Endometrial microvascular endothelial cells (primary cell): ENCODE measurements around the gene FXR2. TPM values are rescaled to one million over a fixed set of nuclear protein-coding genes. Genes with fewer than 3 reads are reported as not detected.

Experiments
- in situ Hi-C: cut with HindIII; loops from 2 replicates; pipeline ENCODE4 v1.10.0; 2017; ENCODE audit warnings: low sequenced_read_pairs, low pct_unique_long_range_greater_than_20kb; ENCODE audit errors: inconsistent ontology term
- total RNA-seq: library from RNA; depleted of rRNA; stranded (reverse); fragments of >200 nt; gene quantifications from one replicate; pipeline ENCODE4 v1.2.3, GENCODE V29; 2015; ENCODE audit errors: inconsistent ontology term

Gene FXR2
- total RNA-seq, 1 donor from 2014 or later = 29.0 TPM

- in situ Hi-C loops = loop anchor here (25.0 kb wide), 1 partner anchor 96 kb away; no protein-coding TSS in a partner anchor
These were observed 56.0 kb downstream of the FXR2 start, which contains the start of gene TNFSF13 for GRCh38 chr17:7558544-7559319. Gene TNFSF13 (plus strand): TSS chr17:7558750. CDS start chr17:7559040, 290 bp downstream.

DNA sequence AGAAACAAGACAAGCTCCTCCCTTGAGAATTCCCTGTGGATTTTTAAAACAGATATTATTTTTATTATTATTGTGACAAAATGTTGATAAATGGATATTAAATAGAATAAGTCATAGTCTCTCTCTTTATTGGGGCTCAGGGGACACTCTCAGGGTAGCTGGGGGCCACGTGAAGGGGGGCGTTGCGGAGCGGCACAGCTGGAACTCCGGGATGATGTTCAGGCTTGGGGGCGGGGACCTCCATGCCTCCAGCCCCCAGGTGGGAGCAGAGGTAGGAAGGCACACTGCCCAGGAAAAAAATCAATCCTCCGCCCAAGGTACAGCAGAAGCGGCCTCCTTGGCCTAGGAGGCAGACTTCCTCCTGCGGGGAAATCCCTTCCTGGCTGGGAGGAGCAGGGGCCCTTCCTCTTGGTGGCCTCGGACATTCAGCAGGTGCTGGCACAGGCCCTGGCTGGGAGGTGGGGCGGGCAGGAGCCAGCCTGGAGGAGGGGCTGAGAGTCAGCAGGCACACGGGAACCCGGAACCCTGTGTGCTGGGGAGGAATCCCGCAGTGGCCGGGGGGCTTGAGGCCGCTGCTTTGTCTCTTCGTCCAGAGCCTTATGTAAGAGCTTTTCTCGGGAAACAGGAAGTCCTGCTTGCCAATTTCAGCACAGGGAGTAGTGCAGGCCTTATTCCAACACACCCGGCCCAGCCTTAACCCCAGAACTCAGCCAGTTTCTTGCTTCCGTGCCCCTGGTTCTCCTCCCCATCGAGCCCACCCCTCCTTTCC is 56.7 kb downstream of the FXR2 start:
- in situ Hi-C loops = loop anchor here (25.0 kb wide), 1 partner anchor 96 kb away; no protein-coding TSS in a partner anchor

GRCh38 chr17:7557147-7557764 is 57.4 kb downstream of the FXR2 start:
- in situ Hi-C loops = loop anchor here (25.0 kb wide), 1 partner anchor 95 kb away; no protein-coding TSS in a partner anchor

GRCh38 chr17:7556627-7557026 is 58.1 kb downstream of the FXR2 start:
- in situ Hi-C loops = loop anchor here (25.0 kb wide), 1 partner anchor 94 kb away; no protein-coding TSS in a partner anchor

DNA sequence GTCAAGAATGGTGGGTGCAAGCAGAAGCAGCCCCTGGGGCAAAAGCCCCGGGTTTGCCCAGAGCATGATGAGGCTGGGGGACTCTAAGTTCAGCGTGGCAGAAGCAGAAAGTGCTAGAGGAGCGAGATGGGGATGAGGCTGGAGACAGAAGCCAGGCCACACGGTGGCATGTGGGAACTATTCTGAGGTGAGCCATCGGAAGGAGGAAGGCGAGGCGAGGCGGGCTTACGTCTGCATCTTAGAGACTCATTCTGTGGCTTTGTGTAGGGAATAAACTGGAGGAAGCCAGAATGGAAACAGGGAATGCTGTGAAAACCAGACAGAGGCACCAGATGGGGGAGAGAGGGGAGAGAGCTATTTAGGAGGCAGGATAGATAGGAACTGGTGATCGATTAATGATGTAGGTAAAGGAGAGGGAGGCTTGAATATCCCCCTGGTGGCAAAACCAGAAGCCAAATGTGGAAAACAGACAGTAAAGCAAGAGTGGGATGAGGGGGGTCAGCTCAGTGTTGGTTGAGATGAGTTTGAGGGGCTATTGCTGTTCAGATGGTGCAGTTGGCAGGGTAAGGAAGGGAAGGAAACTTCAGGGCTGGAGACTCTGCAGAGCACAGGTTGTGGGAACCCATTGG is 59.3 kb downstream of the FXR2 start:
- in situ Hi-C loops = loop anchor here (25.0 kb wide), 1 partner anchor 93 kb away; no protein-coding TSS in a partner anchor

DNA sequence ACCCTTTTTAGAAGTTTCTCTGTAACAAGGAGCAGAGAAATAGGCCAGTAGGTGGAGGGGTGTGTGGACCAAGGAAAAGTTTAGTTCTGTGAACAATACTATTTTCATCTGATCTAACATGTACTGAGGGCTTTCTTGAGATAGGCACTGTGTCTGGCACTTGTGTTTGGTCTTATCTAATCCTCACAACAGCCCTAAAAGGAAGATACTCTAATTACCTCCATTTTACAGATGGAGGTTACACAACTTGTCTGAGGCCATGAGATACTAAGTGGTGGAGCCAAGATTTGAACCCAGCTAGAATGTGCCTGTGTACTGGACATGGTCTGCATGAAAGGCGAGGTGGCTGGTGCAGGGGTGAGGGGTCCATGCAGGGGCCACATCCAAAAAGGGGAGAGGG is 61.3 kb downstream of the FXR2 start:
- in situ Hi-C loops = loop anchor here (25.0 kb wide), 1 partner anchor 91 kb away; no protein-coding TSS in a partner anchor

- in situ Hi-C loops = loop anchor here (25.0 kb wide), 1 partner anchor 90 kb away; no protein-coding TSS in a partner anchor
These were observed 62.1 kb downstream of the FXR2 start for GRCh38 chr17:7552621-7553051.

DNA sequence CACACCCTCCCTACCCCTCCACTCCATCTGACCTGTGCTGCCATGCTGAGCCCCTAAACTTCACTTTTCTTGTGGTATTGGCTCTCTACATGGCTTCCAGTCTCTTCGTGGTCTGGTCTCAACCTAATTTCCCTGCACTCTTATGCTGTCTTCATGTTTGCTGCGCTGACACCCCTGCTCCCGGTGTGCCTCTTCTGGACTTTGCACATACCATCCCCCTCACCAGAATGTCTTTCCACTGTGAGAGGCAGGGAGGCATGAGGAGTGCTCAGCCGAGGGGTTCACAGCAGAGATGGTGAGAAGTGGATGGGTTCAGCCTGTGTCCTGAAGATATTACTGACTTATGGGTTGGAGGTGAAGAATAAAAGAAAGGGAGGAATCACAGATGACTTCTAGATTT is 63.3 kb downstream of the FXR2 start:
- in situ Hi-C loops = loop anchor here (25.0 kb wide), 1 partner anchor 89 kb away; no protein-coding TSS in a partner anchor

- in situ Hi-C loops = loop anchor here (25.0 kb wide), 1 partner anchor 88 kb away; no protein-coding TSS in a partner anchor
These were observed 64.4 kb downstream of the FXR2 start for GRCh38 chr17:7550344-7550743.

- in situ Hi-C loops = loop anchor here (25.0 kb wide), 1 partner anchor 87 kb away; no protein-coding TSS in a partner anchor
These were observed 65.2 kb downstream of the FXR2 start for GRCh38 chr17:7549401-7550055.

GRCh38 chr17:7548585-7549400 is 65.9 kb downstream of the FXR2 start, which contains the start of gene TNFSF12:
Gene TNFSF12 (plus strand): TSS chr17:7549058. CDS start chr17:7549154, 96 bp downstream.
- in situ Hi-C loops = no loop called here

DNA sequence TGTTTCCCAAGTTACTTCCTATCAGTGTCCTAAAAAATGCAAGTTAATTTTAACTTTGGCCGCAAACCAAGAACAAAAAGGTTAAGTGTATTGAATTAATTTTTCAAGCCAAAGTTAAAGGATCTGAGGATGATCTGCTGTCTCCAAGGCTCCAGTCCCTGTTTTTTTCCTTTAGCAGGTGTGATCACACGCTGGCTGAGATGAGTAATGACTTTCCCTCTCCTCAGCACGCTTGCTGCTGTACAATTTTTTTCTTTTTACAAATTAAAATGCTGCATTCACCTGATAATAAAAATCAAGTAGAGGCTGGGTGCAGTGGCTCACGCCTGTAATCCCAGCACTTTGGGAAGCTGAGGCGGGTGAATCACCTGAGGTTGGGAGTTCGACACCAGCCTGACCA is 69.8 kb downstream of the FXR2 start:
- in situ Hi-C loops = no loop called here

Other genes with a start within 250 kb of the FXR2 start
- gene TNK1, start 233.8 kb downstream of the FXR2 start, total RNA-seq = not detected
- gene PLSCR3, start 220.4 kb downstream of the FXR2 start, total RNA-seq = 55.8 TPM
- gene TMEM256, start 210.8 kb downstream of the FXR2 start, total RNA-seq = 109 TPM
- 3.4 TPM for gene NLGN2, start 207.1 kb downstream of the FXR2 start, total RNA-seq
- not detected for gene SPEM1, start 194.6 kb downstream of the FXR2 start, total RNA-seq
- not detected for gene SPEM2, start 189.3 kb downstream of the FXR2 start, total RNA-seq
- gene SPEM3, start 186.0 kb downstream of the FXR2 start, total RNA-seq = not detected
- gene TMEM102, start 179.5 kb downstream of the FXR2 start, total RNA-seq = 5.2 TPM
- gene FGF11, start 175.4 kb downstream of the FXR2 start, total RNA-seq = not detected
- 14.1 TPM for gene CHRNB1, start 169.8 kb downstream of the FXR2 start, total RNA-seq
- 23.1 TPM for gene ZBTB4, start 135.3 kb downstream of the FXR2 start, total RNA-seq
- not detected for gene SLC35G6, start 133.5 kb downstream of the FXR2 start, total RNA-seq
- 40.6 TPM for gene POLR2A, start 130.5 kb downstream of the FXR2 start, total RNA-seq
- 9.5 TPM for gene TNFSF12, start 65.8 kb downstream of the FXR2 start, total RNA-seq
- 2.1 TPM for gene TNFSF13, start 56.1 kb downstream of the FXR2 start, total RNA-seq
- 113 TPM for gene SENP3, start 53.0 kb downstream of the FXR2 start, total RNA-seq
- gene CD68, start 35.3 kb downstream of the FXR2 start, total RNA-seq = 22.9 TPM
- 328 TPM for gene MPDU1, start 31.0 kb downstream of the FXR2 start, total RNA-seq
- gene SOX15, start 24.8 kb downstream of the FXR2 start, total RNA-seq = not detected
- 48.7 TPM for gene SAT2, start 12.9 kb upstream of the FXR2 start, total RNA-seq
- gene SHBG, start 15.2 kb upstream of the FXR2 start, total RNA-seq = not detected
- gene ATP1B2, start 36.0 kb upstream of the FXR2 start, total RNA-seq = not detected
- gene TP53, start 72.6 kb upstream of the FXR2 start, total RNA-seq = 57.6 TPM
- gene WRAP53, start 73.6 kb upstream of the FXR2 start, total RNA-seq = 24.4 TPM
- gene EFNB3, start 90.3 kb upstream of the FXR2 start, total RNA-seq = not detected
- 1.1 TPM for gene DNAH2, start 102.8 kb upstream of the FXR2 start, total RNA-seq
- 1.3 TPM for gene KDM6B, start 219.3 kb upstream of the FXR2 start, total RNA-seq
- 148 TPM for gene TMEM88, start 240.2 kb upstream of the FXR2 start, total RNA-seq
- gene NAA38, start 242.7 kb upstream of the FXR2 start, total RNA-seq = 52.5 TPM
- gene CYB5D1, start 243.1 kb upstream of the FXR2 start, total RNA-seq = 7.6 TPM